ENCODE measurements around the gene APBB1IP.
"Not testable (repeated sequence)": the region's sequence is repeated elsewhere in the genome, so short reads cannot be mapped to it uniquely, and the experiment has no call there.

The APBB1IP gene

GRCh38 chr10:26478061-26478460 lies 39.9 kb downstream of the APBB1IP start:
- no peak for DNase-seq

- DNase-seq: no peak
Observed at GRCh38 chr10:26479766-26480492, 41.8 kb downstream of the APBB1IP start.

GRCh38 chr10:26481315-26481692 lies 43.2 kb downstream of the APBB1IP start:
- no peak for DNase-seq

- no peak for DNase-seq
Observed at GRCh38 chr10:26481914-26482550, 43.9 kb downstream of the APBB1IP start.

GRCh38 chr10:26483554-26483953 lies 45.4 kb downstream of the APBB1IP start:
- DNase-seq: no peak

GRCh38 chr10:26485150-26485941 lies 47.2 kb downstream of the APBB1IP start:
- no peak for DNase-seq

GRCh38 chr10:26486304-26486703 lies 48.2 kb downstream of the APBB1IP start:
- DNase-seq: no peak

GRCh38 chr10:26486990-26487850 lies 49.1 kb downstream of the APBB1IP start:
- no peak for DNase-seq

GRCh38 chr10:26488344-26488743 lies 50.2 kb downstream of the APBB1IP start:
- DNase-seq: no peak

GRCh38 chr10:26489081-26489480 lies 50.9 kb downstream of the APBB1IP start:
- DNase-seq: no peak

- DNase-seq: not testable (repeated sequence)
Observed at GRCh38 chr10:26490367-26490766, 52.2 kb downstream of the APBB1IP start.

- no peak for DNase-seq
Observed at GRCh38 chr10:26491276-26491675, 53.1 kb downstream of the APBB1IP start.

- DNase-seq: no peak
Observed at GRCh38 chr10:26491934-26492333, 53.8 kb downstream of the APBB1IP start.

- not testable (repeated sequence) for DNase-seq
Observed at GRCh38 chr10:26492725-26493124, 54.6 kb downstream of the APBB1IP start.

GRCh38 chr10:26494018-26494417 lies 55.9 kb downstream of the APBB1IP start:
- DNase-seq: no peak

GRCh38 chr10:26499426-26499825 lies 61.3 kb downstream of the APBB1IP start:
- DNase-seq: no peak

GRCh38 chr10:26502986-26503385 lies 64.8 kb downstream of the APBB1IP start:
- DNase-seq: no peak

- no peak for DNase-seq
Observed at GRCh38 chr10:26503911-26504310, 65.8 kb downstream of the APBB1IP start.

- not testable (repeated sequence) for DNase-seq
Observed at GRCh38 chr10:26504429-26504828, 66.3 kb downstream of the APBB1IP start.

GRCh38 chr10:26505491-26505890 lies 67.3 kb downstream of the APBB1IP start:
- no peak for DNase-seq

- no peak for DNase-seq
Observed at GRCh38 chr10:26506736-26507135, 68.6 kb downstream of the APBB1IP start.

- DNase-seq: no peak
Observed at GRCh38 chr10:26507441-26507840, 69.3 kb downstream of the APBB1IP start.

GRCh38 chr10:26508016-26508415 lies 69.9 kb downstream of the APBB1IP start:
- no peak for DNase-seq
